Adrenal gland (tissue), 12 donors: ENCODE data around the gene KCNA3. TPM values are rescaled to one million over a fixed set of nuclear protein-coding genes. Genes with fewer than 3 reads are reported as not detected.

ENCODE experiments used
- DNase-seq, 7 donors: peaks; one replicate each; pipeline ENCODE4 v3.0.0-alpha.2; 2019 to 2020
- H3K27ac ChIP-seq, 5 donors: fragments of 200-600 bp; sonication (generic) in 4 of 5; 1 replicate in 3 of 5; 2 replicates in 2 of 5; pipeline versions ENCODE4 v1.5.1 to v1.8.0; 2016 to 2020; ENCODE audit warnings: mild to moderate bottlenecking in 1 of 5
- H3K27me3 ChIP-seq: fragments of 200-600 bp; 2 replicates; pipeline ENCODE4 v1.8.0; 2021
- H3K36me3 ChIP-seq, 2 donors: fragments of 200-600 bp; replicated peaks in 1 of 2; 1 replicate in 1 of 2; 2 replicates in 1 of 2; pipeline versions ENCODE4 v1.5.1 to v1.8.0; 2018 to 2022
- H3K4me1 ChIP-seq, 2 donors: fragments of 200-600 bp; replicated peaks in 1 of 2; 1 replicate in 1 of 2; 2 replicates in 1 of 2; pipeline versions ENCODE4 v1.5.1 to v1.8.0; 2018 to 2021
- H3K4me3 ChIP-seq, 4 donors: fragments of 200-600 bp; sonication (generic) in 3 of 4; one replicate each; pipeline ENCODE4 v1.5.1; 2016 to 2018
- H3K9me3 ChIP-seq, 3 donors: fragments of 200-600 bp; sonication (generic) in 1 of 3; replicated peaks in 1 of 3; 1 replicate in 2 of 3; 2 replicates in 1 of 3; pipeline versions ENCODE4 v1.5.1 to v1.8.0; 2016 to 2021
- CTCF ChIP-seq, 6 experiments: fragments of 450-650 bp in 4 of 6; fragments of 200-600 bp in 2 of 6; sonication (generic) in 1 of 6; IDR thresholded peaks; 1 replicate in 5 of 6; 2 replicates in 1 of 6; pipeline versions ENCODE4 v1.5.1 to v1.8.0; 2016 to 2021; ENCODE audit warnings: antibody characterized with exemption in 6 of 6, mild to moderate bottlenecking in 2 of 6, moderate library complexity in 1 of 6
- POLR2A ChIP-seq, 2 donors: fragments of 450-650 bp; IDR thresholded peaks; one replicate each; pipeline ENCODE4 v1.6.1; 2017; ENCODE audit warnings: antibody characterized with exemption in 2 of 2, mild to moderate bottlenecking in 2 of 2, moderate library complexity in 1 of 2
- WGBS, 4 donors: extraction: QIAGEN DNeasy Blood & Tissue Kit in 2 of 4; methylation state at CpG; one replicate each; pipeline versions ENCODE4 v1.1.5 to v1.1.7; 2013 to 2017; 5-methylcytosine and 5-hydroxymethylcytosine counted together
- intact Hi-C, 2 donors: fragments of 100-400 bp; cut with DNase I; formaldehyde crosslinking; loops; one replicate each; pipeline versions ENCODE4 v1.14.1 to v1.15.0; 2022 to 2023
- polyA plus RNA-seq, 3 donors: library from polyadenylated mRNA; stranded (reverse); fragments of 200-250 nt in 2 of 3; fragments of 350-450 nt in 1 of 3; fragmentation: Illumina TruSeq in 1 of 3; extraction: RNeasy Lipid Tissue Mini Kit (QIAGEN cat#74804) in 1 of 3; gene quantifications; one replicate each; pipeline ENCODE4 v1.2.3, GENCODE V29; 2013 to 2014
- total RNA-seq, 9 donors: library from RNA; depleted of rRNA in 4 of 9; stranded (reverse); fragments of >200 nt in 4 of 9; fragments of 120-200 nt in 1 of 9; fragmentation: NEBNext Ultra II Directional in 1 of 9; extraction: Animal tissue kit (Norgen Biotek cat#: 25700) in 1 of 9; gene quantifications; one replicate each; pipeline versions ENCODE4 v1.1.0 to v1.2.4, GENCODE V29; 2013 to 2023
- donor health status: healthy with polysubstance abuse.
- donor health status: Bipolar disorder and iron deficiency.
- donor health status: DM: yes; HTN: yes; CAD: no.
- donor health status: DM: no; HTN: no; CAD: no.
- donor health status: DM: no; HTN: no; CAD: no.
- donor health status: DM: yes; HTN: yes; CAD: no.

Gene KCNA3
- total and polyA plus RNA-seq, 12 donors, result 0.07 to 1.9 (median 0.52) TPM

- H3K9me3 ChIP-seq, result no peaks in the 10 kb centered on the region
- H3K36me3 ChIP-seq, result no peaks in the 10 kb centered on the region
- peak overlapping the region in 1 of 4 donors; percentile 58 for H3K4me3 ChIP-seq
- peak overlapping the region in 1 of 5 donors; percentile 62 for H3K27ac ChIP-seq
- TF ChIP-seq POLR2A (IDR thresholded peaks at IDR 0.05) (no peak), CTCF (IDR thresholded peaks at IDR 0.05) (no peak)
- peaks cover 3 to 14% of the 10 kb centered on the region in 2 donors for H3K4me1 ChIP-seq
- peaks cover 40% of the 10 kb centered on the region for H3K27me3 ChIP-seq
- WGBS, 4 donors, result 14 to 37% (median 16%) methylated on average over 17 to 57 of the region's 57 CpGs
- DNase-seq, result no peak
- intact Hi-C loops, result no loop called here
These were observed 486 bp upstream of the KCNA3 start for GRCh38 chr1:110675060-110675791.

GRCh38 chr1:110673805-110674336 is 869 bp downstream of the KCNA3 start:
- Histone ChIP-seq H3K4me1 (peaks cover 3 to 14% of the 10 kb centered on the region in 2 donors), H3K4me3 (peak overlapping the region in 1 of 4 donors; percentile 58), H3K36me3 (no peaks in the 10 kb centered on the region), H3K27ac (no peak overlapping the region), H3K27me3 (peaks cover 40% of the 10 kb centered on the region), H3K9me3 (no peaks in the 10 kb centered on the region)
- 28 to 64% (median 40%) methylated on average over 18 to 51 of the region's 51 CpGs for WGBS, 4 donors
- intact Hi-C loops, result no loop called here
- no peak for DNase-seq
- TF ChIP-seq POLR2A (IDR thresholded peaks at IDR 0.05) (no peak), CTCF (IDR thresholded peaks at IDR 0.05) (no peak)

- no peaks in the 10 kb centered on the region for H3K36me3 ChIP-seq
- H3K27ac ChIP-seq, result no peak overlapping the region
- H3K4me1 ChIP-seq, result peaks cover 3 to 14% of the 10 kb centered on the region in 2 donors
- TF ChIP-seq CTCF (IDR thresholded peaks at IDR 0.05) (no peak), POLR2A (IDR thresholded peaks at IDR 0.05) (no peak)
- H3K27me3 ChIP-seq, result peaks cover 40% of the 10 kb centered on the region
- H3K4me3 ChIP-seq, result no peak overlapping the region
- intact Hi-C loops, result no loop called here
- no peak for DNase-seq
- no peaks in the 10 kb centered on the region for H3K9me3 ChIP-seq
- WGBS, 4 donors, result 63 to 73% (median 69%) methylated on average over 25 of the region's 25 CpGs
These were observed 1.5 kb downstream of the KCNA3 start for GRCh38 chr1:110673197-110673701.

GRCh38 chr1:110672753-110673108 is 2.0 kb downstream of the KCNA3 start:
- H3K27ac ChIP-seq, result no peak overlapping the region
- H3K27me3 ChIP-seq, result peaks cover 40% of the 10 kb centered on the region
- no peaks in the 10 kb centered on the region for H3K36me3 ChIP-seq
- H3K9me3 ChIP-seq, result no peaks in the 10 kb centered on the region
- intact Hi-C loops, result no loop called here
- no peak for DNase-seq
- TF ChIP-seq CTCF (IDR thresholded peaks at IDR 0.05), result no peak
- no peak for TF ChIP-seq POLR2A (IDR thresholded peaks at IDR 0.05)
- WGBS, 4 donors, result 36 to 55% (median 52%) methylated on average over 4 of the region's 4 CpGs
- peaks cover 3 to 14% of the 10 kb centered on the region in 2 donors for H3K4me1 ChIP-seq
- H3K4me3 ChIP-seq, result no peak overlapping the region
